ENCODE results near the gene ZNF556. TPM values are rescaled to one million over a fixed set of nuclear protein-coding genes. Genes with fewer than 3 reads are reported as not detected.
A peak's percentile ranks its signal among the peaks of the same experiment; 100 is the strongest.
"Not testable (repeated sequence)": the region's sequence is repeated elsewhere in the genome, so short reads cannot be mapped to it uniquely, and the experiment has no call there.

Gene ZNF556
- total and polyA plus RNA-seq, 4 experiments from 2014 or later: not detected

GRCh38 chr19:2872175-2872574 lies 5.0 kb downstream of the ZNF556 start:
- peaks cover 0 to 17% (median 7%) of the 10 kb centered on the region in 8 donors for H3K9me3 Mint-ChIP-seq
- not testable (repeated sequence) for H3K27ac Mint-ChIP-seq; H3K27me3 Mint-ChIP-seq; H3K36me3 Mint-ChIP-seq; H3K4me3 ChIP-seq (ENCODE audit: low read length in 2 of 2); H3K4me1 ChIP-seq (ENCODE audit: insufficient read depth, low read length); H3K4me1 Mint-ChIP-seq; H3K27me3 ChIP-seq (ENCODE audit: insufficient read depth, low read length); H3K27ac ChIP-seq (ENCODE audit: low read depth, low read length); H3K4me3 Mint-ChIP-seq; H3K36me3 ChIP-seq (ENCODE audit: insufficient read depth, low read length); H3K9me3 ChIP-seq (ENCODE audit: control insufficient read depth in 1 of 2, low read length in 2 of 2)
- ChIA-PET POLR2A (ENCODE audit: partially characterized antibody) (interaction anchor here (0.6 kb wide), 1 partner anchor 47 kb away, joined by 3 read pairs; no protein-coding TSS in a partner anchor), CTCF (ENCODE audit: partially characterized antibody) (interaction anchor here (1.1 to 5.6 kb wide), 4 partner anchors 36 to 224 kb away, joined by 3 to 31 read pairs (median 3); no protein-coding TSS in a partner anchor)
- intact Hi-C loops (cut with micrococcal nuclease): loop anchor here (1.0 kb wide), 1 partner anchor 53 kb away; the partner anchor contains the start of gene ZNF554
- peak in 3 of 5 donors; percentile 4 to 24 (median 24) for DNase-seq

- Mint-ChIP-seq H3K36me3 (no peaks in the 10 kb centered on the region), H3K4me1 (no peaks in the 10 kb centered on the region), H3K4me3 (no peak overlapping the region), H3K9me3 (peaks cover 0 to 40% (median 21%) of the 10 kb centered on the region in 8 donors), H3K27me3 (no peaks in the 10 kb centered on the region), H3K27ac (no peak overlapping the region)
- peaks cover 5 to 8% of the 10 kb centered on the region in 2 donors for H3K9me3 ChIP-seq (ENCODE audit: control insufficient read depth in 1 of 2, low read length in 2 of 2)
- CTCF ChIA-PET (ENCODE audit: partially characterized antibody): interaction anchor here (0.8 kb wide), 1 partner anchor 10 kb away, joined by 3 read pairs; no protein-coding TSS in a partner anchor
- intact Hi-C loops (cut with micrococcal nuclease): no loop called here
- H3K4me3 ChIP-seq (ENCODE audit: low read length in 2 of 2): no peak overlapping the region
- DNase-seq: no peak
- POLR2A ChIA-PET (ENCODE audit: partially characterized antibody): no interaction called here
- no peaks in the 10 kb centered on the region for H3K36me3 ChIP-seq (ENCODE audit: insufficient read depth, low read length)
- no peak overlapping the region for H3K27ac ChIP-seq (ENCODE audit: low read depth, low read length)
- no peaks in the 10 kb centered on the region for H3K27me3 ChIP-seq (ENCODE audit: insufficient read depth, low read length)
- no peaks in the 10 kb centered on the region for H3K4me1 ChIP-seq (ENCODE audit: insufficient read depth, low read length)
These were observed 10.5 kb downstream of the ZNF556 start for GRCh38 chr19:2877398-2878331.

GRCh38 chr19:2883686-2884439 lies 16.7 kb downstream of the ZNF556 start:
- Histone ChIP-seq H3K4me3 (ENCODE audit: low read length in 2 of 2) (no peak overlapping the region), H3K27me3 (ENCODE audit: insufficient read depth, low read length) (no peaks in the 10 kb centered on the region), H3K36me3 (ENCODE audit: insufficient read depth, low read length) (no peaks in the 10 kb centered on the region), H3K4me1 (ENCODE audit: insufficient read depth, low read length) (peaks cover 4% of the 10 kb centered on the region), H3K9me3 (ENCODE audit: control insufficient read depth in 1 of 2, low read length in 2 of 2) (no peaks in the 10 kb centered on the region), H3K27ac (ENCODE audit: low read depth, low read length) (no peak overlapping the region)
- ChIA-PET CTCF (ENCODE audit: partially characterized antibody) (interaction anchor here (1.0 kb wide), 1 partner anchor 67 kb away, joined by 5 read pairs; no protein-coding TSS in a partner anchor), POLR2A (ENCODE audit: partially characterized antibody) (no interaction called here)
- Mint-ChIP-seq H3K36me3 (no peaks in the 10 kb centered on the region), H3K27ac (no peak overlapping the region), H3K9me3 (peaks cover 0 to 13% (median 4%) of the 10 kb centered on the region in 8 donors), H3K4me3 (no peak overlapping the region), H3K4me1 (peaks cover 5 to 14% (median 8%) of the 10 kb centered on the region in 4 donors), H3K27me3 (peaks cover 0 to 7% of the 10 kb centered on the region in 2 donors)
- DNase-seq: no peak
- intact Hi-C loops (cut with micrococcal nuclease): no loop called here

- DNase-seq: no peak
- Histone ChIP-seq H3K9me3 (ENCODE audit: control insufficient read depth in 1 of 2, low read length in 2 of 2) (no peaks in the 10 kb centered on the region), H3K27me3 (ENCODE audit: insufficient read depth, low read length) (no peaks in the 10 kb centered on the region), H3K27ac (ENCODE audit: low read depth, low read length) (no peak overlapping the region), H3K4me3 (ENCODE audit: low read length in 2 of 2) (no peak overlapping the region), H3K4me1 (ENCODE audit: insufficient read depth, low read length) (peaks cover 4% of the 10 kb centered on the region), H3K36me3 (ENCODE audit: insufficient read depth, low read length) (no peaks in the 10 kb centered on the region)
- H3K4me1 Mint-ChIP-seq: peaks cover 5 to 17% (median 9%) of the 10 kb centered on the region in 4 donors
- H3K9me3 Mint-ChIP-seq: peaks cover 0 to 2% (median 0%) of the 10 kb centered on the region in 8 donors
- no peak overlapping the region for H3K27ac Mint-ChIP-seq
- POLR2A ChIA-PET (ENCODE audit: partially characterized antibody): no interaction called here
- no peak overlapping the region for H3K4me3 Mint-ChIP-seq
- no peaks in the 10 kb centered on the region for H3K36me3 Mint-ChIP-seq
- intact Hi-C loops (cut with micrococcal nuclease): loop anchor here (2.0 kb wide), 1 partner anchor 65 kb away; no protein-coding TSS in a partner anchor
- H3K27me3 Mint-ChIP-seq: peaks cover 0 to 7% of the 10 kb centered on the region in 2 donors
- CTCF ChIA-PET (ENCODE audit: partially characterized antibody): interaction anchor here (0.9 kb wide), 1 partner anchor 218 kb away, joined by 3 read pairs; no protein-coding TSS in a partner anchor
These were observed 18.6 kb downstream of the ZNF556 start for GRCh38 chr19:2885736-2886135.

- H3K27me3 ChIP-seq (ENCODE audit: insufficient read depth, low read length): no peaks in the 10 kb centered on the region
- no peak overlapping the region for H3K4me3 ChIP-seq (ENCODE audit: low read length in 2 of 2)
- intact Hi-C loops (cut with micrococcal nuclease): loop anchor here (1.0 to 2.0 kb wide), 2 partner anchors 63 to 217 kb away; no protein-coding TSS in a partner anchor
- ChIA-PET CTCF (ENCODE audit: partially characterized antibody) (interaction anchor here (0.5 to 4.0 kb wide), 13 partner anchors 10 to 922 kb away, joined by 3 to 20 read pairs (median 4); partner anchors contain the start of gene ZNF57), POLR2A (ENCODE audit: partially characterized antibody) (interaction anchor here (1.0 to 2.2 kb wide), 3 partner anchors 64 to 174 kb away, joined by 3 to 5 read pairs (median 4); no protein-coding TSS in a partner anchor)
- H3K36me3 ChIP-seq (ENCODE audit: insufficient read depth, low read length): no peaks in the 10 kb centered on the region
- no peak overlapping the region for H3K27ac ChIP-seq (ENCODE audit: low read depth, low read length)
- DNase-seq: peak in 4 of 5 donors; percentile 20 to 38 (median 27)
- H3K27me3 Mint-ChIP-seq: peaks cover 0 to 7% of the 10 kb centered on the region in 2 donors
- peak overlapping the region in 4 of 7 donors; percentile 2 to 38 (median 32) for H3K27ac Mint-ChIP-seq
- H3K4me1 Mint-ChIP-seq: peaks cover 7 to 17% (median 9%) of the 10 kb centered on the region in 4 donors
- H3K4me3 Mint-ChIP-seq: no peak overlapping the region
- peaks cover 0 to 2% (median 0%) of the 10 kb centered on the region in 8 donors for H3K9me3 Mint-ChIP-seq
- H3K9me3 ChIP-seq (ENCODE audit: control insufficient read depth in 1 of 2, low read length in 2 of 2): no peaks in the 10 kb centered on the region
- H3K4me1 ChIP-seq (ENCODE audit: insufficient read depth, low read length): peaks cover 4% of the 10 kb centered on the region
- no peaks in the 10 kb centered on the region for H3K36me3 Mint-ChIP-seq
These were observed 20.3 kb downstream of the ZNF556 start for GRCh38 chr19:2887391-2887914.

- Mint-ChIP-seq H3K27ac (peak overlapping the region; percentile 35 to 95 (median 68)), H3K27me3 (peaks cover 0 to 6% of the 10 kb centered on the region in 2 donors), H3K9me3 (peaks cover 0 to 2% (median 0%) of the 10 kb centered on the region in 8 donors), H3K4me3 (peak overlapping the region in 7 of 8 donors; percentile 28 to 73 (median 46)), H3K4me1 (peaks cover 7 to 17% (median 9%) of the 10 kb centered on the region in 4 donors), H3K36me3 (no peaks in the 10 kb centered on the region)
- intact Hi-C loops (cut with micrococcal nuclease): no loop called here
- CTCF ChIA-PET (ENCODE audit: partially characterized antibody): interaction anchor here (0.6 to 4.0 kb wide), 4 partner anchors 10 to 241 kb away, joined by 3 to 20 read pairs (median 4); partner anchors contain the start of gene ZNF57
- H3K27ac ChIP-seq (ENCODE audit: low read depth, low read length): peak overlapping the region; percentile 21
- no peaks in the 10 kb centered on the region for H3K36me3 ChIP-seq (ENCODE audit: insufficient read depth, low read length)
- DNase-seq: peak; percentile 52 to 85 (median 70)
- no peaks in the 10 kb centered on the region for H3K27me3 ChIP-seq (ENCODE audit: insufficient read depth, low read length)
- H3K4me3 ChIP-seq (ENCODE audit: low read length in 2 of 2): no peak overlapping the region
- POLR2A ChIA-PET (ENCODE audit: partially characterized antibody): interaction anchor here (1.5 to 2.2 kb wide), 2 partner anchors 12 to 147 kb away, joined by 5 read pairs; partner anchors contain the start of gene ZNF57
- H3K9me3 ChIP-seq (ENCODE audit: control insufficient read depth in 1 of 2, low read length in 2 of 2): no peaks in the 10 kb centered on the region
- H3K4me1 ChIP-seq (ENCODE audit: insufficient read depth, low read length): peaks cover 4% of the 10 kb centered on the region
These were observed 21.6 kb downstream of the ZNF556 start for GRCh38 chr19:2888731-2889224.
